HepG2 (cell line): ENCODE measurements around the gene CD33. TPM values are rescaled to one million over a fixed set of nuclear protein-coding genes. Genes with fewer than 3 reads are reported as not detected.

Source experiments
- FOXM1 ChIP-seq: sonication (generic); formaldehyde crosslinking; IDR thresholded peaks from 2 replicates; pipeline ENCODE4 v1.5.0; 2020; ENCODE audit warnings: missing genetic modification reagents
- MXD1 ChIP-seq: sonication (generic); formaldehyde crosslinking; IDR thresholded peaks from 2 replicates; pipeline ENCODE4 v1.4.0; 2020; ENCODE audit warnings: mild to moderate bottlenecking, missing genetic modification reagents
- PBX2 ChIP-seq: IDR thresholded peaks from 2 replicates; pipeline ENCODE4 v1.6.1; 2016; ENCODE audit warnings: control low read depth
- TOE1 ChIP-seq: sonication (generic); formaldehyde crosslinking; IDR thresholded peaks from 2 replicates; pipeline ENCODE4 v1.4.0; 2020; ENCODE audit warnings: mild to moderate bottlenecking, missing genetic modification reagents
- YEATS2 ChIP-seq: sonication (generic); formaldehyde crosslinking; IDR thresholded peaks from 2 replicates; pipeline ENCODE4 v1.4.0; 2020; ENCODE audit warnings: missing genetic modification reagents, borderline replicate concordance
- YEATS4 ChIP-seq: sonication (generic); formaldehyde crosslinking; IDR thresholded peaks from 2 replicates; pipeline ENCODE4 v1.4.0; 2020; ENCODE audit warnings: missing genetic modification reagents, borderline replicate concordance
- ZMYM3 ChIP-seq: sonication (generic); formaldehyde crosslinking; IDR thresholded peaks from 2 replicates; pipeline ENCODE4 v1.5.1; 2020; ENCODE audit warnings: mild to moderate bottlenecking, missing genetic modification reagents
- ZNF224 ChIP-seq: sonication (generic); formaldehyde crosslinking; IDR thresholded peaks from 2 replicates; pipeline ENCODE4 v1.5.0; 2020; ENCODE audit warnings: mild to moderate bottlenecking, missing genetic modification reagents
- ZNF468 ChIP-seq: sonication (generic); formaldehyde crosslinking; IDR thresholded peaks from 2 replicates; pipeline ENCODE4 v1.8.0; 2022; ENCODE audit warnings: mild to moderate bottlenecking, moderate library complexity, missing genetic modification reagents
- ZNF704 ChIP-seq: sonication (generic); formaldehyde crosslinking; IDR thresholded peaks from 2 replicates; pipeline ENCODE4 v1.8.1; 2023; ENCODE audit warnings: mild to moderate bottlenecking, inconsistent platforms, moderate library complexity, missing genetic modification reagents, borderline replicate concordance
- ZNF713 ChIP-seq: sonication (generic); formaldehyde crosslinking; IDR thresholded peaks from 2 replicates; pipeline ENCODE4 v1.4.0; 2020; ENCODE audit warnings: mild to moderate bottlenecking, missing genetic modification reagents
- polyA plus RNA-seq, 8 experiments: library from polyadenylated mRNA; depleted of rRNA in 3 of 8; stranded (reverse) in 7 of 8; unstranded in 1 of 8; fragments of >200 nt; fragmentation: Illumina TruSeq in 4 of 8; extraction: Trizol in 4 of 8; gene quantifications; 2 replicates each; pipeline versions ENCODE4 v1.2.1 to v1.2.3, GENCODE V29; 2011 to 2016; ENCODE audit warnings: low read depth in 4 of 8, missing spikeins in 1 of 8, mixed read lengths in 1 of 8; ENCODE audit not compliant: insufficient read depth in 1 of 8
- total RNA-seq, 5 experiments: library from RNA; depleted of rRNA; stranded (reverse); fragments of >200 nt; fragmentation: Illumina TruSeq; extraction: Trizol; gene quantifications; 2 replicates each; pipeline ENCODE4 v1.2.3, GENCODE V29; 2016; ENCODE audit warnings: low read depth in 1 of 5

Gene CD33
- total and polyA plus RNA-seq, 2 of the 13 experiments (the other 11 are each of a cell fraction or from before 2014, with no cell fraction given) = 0.29 TPM; not detected in 1

- TF ChIP-seq PBX2 (no peak), ZNF704 (CRISPR knock-in tag) (no peak), ZMYM3 (CRISPR knock-in tag) (no peak), ZNF468 (no peak), ZNF224 (CRISPR knock-in tag) (no peak), MXD1 (CRISPR knock-in tag) (no peak), ZNF713 (CRISPR knock-in tag) (no peak), TOE1 (no peak), YEATS2 (CRISPR knock-in tag) (no peak), YEATS4 (no peak), FOXM1 (CRISPR knock-in tag) (no peak)
These were observed 32.6 kb downstream of the CD33 start (continued) for GRCh38 chr19:51257471-51257870.
